HCT116 (cell line): ENCODE results near the gene EXOC6B.

Experiments
- CTCF ChIP-seq, 3 experiments: fragments of 200-600 bp in 1 of 3; sonication (generic) in 1 of 3; IDR thresholded peaks in 2 of 3; conservative IDR thresholded peaks in 1 of 3; 2 replicates each; pipeline ENCODE4 v1.5.1; 2012 to 2017; ENCODE audit warnings: low read depth in 2 of 3, low read length in 2 of 3, antibody characterized with exemption in 1 of 3, borderline replicate concordance in 1 of 3, control low read depth in 1 of 3, mild to moderate bottlenecking in 1 of 3, mixed read lengths in 1 of 3, mixed run types in 1 of 3, moderate library complexity in 1 of 3; ENCODE audit not compliant: insufficient read depth in 1 of 3
- EGR1 ChIP-seq: IDR thresholded peaks from 2 replicates; pipeline ENCODE4 v1.6.1; 2012; ENCODE audit warnings: low read depth
- EZH2 ChIP-seq: fragments of 200-600 bp; sonication (generic); IDR thresholded peaks from 2 replicates; pipeline ENCODE4 v1.6.1; 2017; ENCODE audit warnings: antibody characterized with exemption, mixed run types
- POLR2A ChIP-seq: IDR thresholded peaks from 2 replicates; pipeline ENCODE4 v1.7.0; 2011; ENCODE audit warnings: borderline replicate concordance; ENCODE audit not compliant: insufficient read depth, insufficient read length; ENCODE audit errors: extremely low read depth
- REST ChIP-seq: IDR thresholded peaks from 2 replicates; pipeline ENCODE4 v1.6.1; 2012; ENCODE audit warnings: low read depth
- TCF7L2 ChIP-seq: IDR thresholded peaks from 2 replicates; pipeline ENCODE4 v1.7.0; 2011; ENCODE audit warnings: borderline replicate concordance, inconsistent platforms; ENCODE audit not compliant: insufficient read depth, insufficient read length; ENCODE audit errors: extremely low read depth

GRCh38 chr2:72361521-72361920, 464.3 kb downstream of the EXOC6B start:
- TF ChIP-seq CTCF (IDR thresholded peaks at IDR 0.05 in 2 of 3, conservative IDR thresholded peaks at IDR 0.05 in 1 of 3; ENCODE audit: borderline replicate concordance in 1 of 3, insufficient read depth in 1 of 3, low read depth in 2 of 3, low read length in 2 of 3), result no peak
- no peak for TF ChIP-seq REST
- no peak for TF ChIP-seq EZH2
- TF ChIP-seq EGR1, result no peak
- TF ChIP-seq POLR2A, result no peak
- TF ChIP-seq TCF7L2, result no peak
